ENCODE data around the gene BBOX1.
"Not testable (repeated sequence)": the region's sequence is repeated elsewhere in the genome, so short reads cannot be mapped to it uniquely, and the experiment has no call there.

BBOX1 gene

DNA sequence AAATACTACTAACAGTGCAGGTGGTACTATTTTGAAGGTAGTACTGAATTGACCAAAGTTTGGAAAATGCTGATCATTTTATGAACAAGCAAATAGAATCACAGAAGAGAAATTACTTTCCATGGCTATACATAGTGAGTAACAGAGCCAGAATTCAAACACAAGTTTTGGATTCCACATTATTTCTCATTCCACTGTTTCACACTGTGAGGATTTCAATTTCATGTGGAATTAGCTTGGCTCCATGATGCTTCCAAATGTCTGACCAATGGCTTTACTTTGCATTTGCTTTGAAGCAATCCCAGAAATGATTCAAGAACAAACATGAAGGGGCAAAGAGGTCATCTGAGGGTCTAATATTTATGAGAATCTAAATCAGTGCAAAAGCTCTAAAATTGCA lies 98.1 kb downstream of the BBOX1 start:
- no peak for FAIRE-seq

DNA sequence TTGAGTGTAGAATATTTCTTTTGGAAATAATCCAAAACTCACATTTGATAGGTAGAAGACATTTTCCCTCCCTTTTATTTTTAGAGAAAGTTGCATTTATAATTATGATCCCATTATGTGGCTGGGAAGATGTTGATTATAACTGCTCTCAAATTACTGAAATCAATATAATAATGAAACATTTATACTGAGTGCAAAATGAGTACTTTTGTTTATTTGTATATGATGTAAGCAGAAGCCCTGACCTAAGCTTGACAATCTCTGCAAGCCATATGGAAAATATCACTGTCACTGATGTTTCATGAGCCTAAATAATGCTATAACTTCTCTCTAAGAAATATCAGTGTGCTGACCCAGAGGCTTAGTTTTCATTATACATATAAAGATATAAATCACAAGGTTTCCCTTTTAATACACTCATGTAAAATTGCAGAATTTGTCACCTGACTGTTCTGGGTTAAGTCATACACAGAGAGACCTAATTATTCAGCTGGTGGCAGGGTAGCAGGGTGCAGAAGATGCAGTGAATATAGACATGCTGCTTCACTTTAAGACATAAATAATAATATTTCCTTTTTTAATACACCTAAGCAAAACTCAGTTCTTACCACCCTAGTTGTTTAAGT lies 99.2 kb downstream of the BBOX1 start:
- no peak for FAIRE-seq

DNA sequence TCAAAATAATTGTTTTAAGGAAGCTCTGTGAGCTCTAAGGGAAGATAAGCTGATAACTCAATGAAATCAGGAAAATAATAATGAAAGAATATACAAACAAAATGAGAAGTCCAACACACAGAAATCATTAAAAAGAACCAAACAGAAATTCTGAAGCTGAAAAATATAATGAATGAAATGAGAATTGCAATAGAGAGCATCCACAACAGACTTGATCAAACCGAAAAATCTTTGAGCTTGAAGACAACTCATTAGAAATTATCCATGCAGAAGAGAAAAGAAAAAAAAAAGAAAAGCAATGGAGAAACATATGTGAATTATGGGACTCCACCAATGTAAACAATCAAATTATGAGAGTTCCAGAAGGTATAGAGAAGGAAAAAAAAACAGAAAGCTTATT lies 101.0 kb downstream of the BBOX1 start:
- FAIRE-seq: no peak

DNA sequence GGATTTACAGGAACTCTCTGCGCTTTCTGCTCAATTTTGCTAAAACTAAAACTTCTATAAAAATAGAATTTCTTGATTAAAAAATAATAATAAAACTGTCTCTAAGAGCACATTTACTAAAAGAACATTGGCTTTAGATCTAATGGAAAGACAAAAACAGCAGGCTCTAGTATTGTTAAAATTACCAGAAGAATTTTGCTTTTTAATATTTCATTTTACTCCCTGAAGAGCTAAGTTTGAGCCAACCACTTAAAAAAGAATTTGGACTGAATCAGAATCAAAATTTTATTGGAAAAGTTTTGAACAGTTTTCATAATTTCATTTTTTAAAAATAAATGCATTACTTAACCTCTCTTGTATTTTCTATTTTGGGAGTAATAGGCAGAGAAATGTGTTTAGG lies 107.3 kb downstream of the BBOX1 start:
- no peak for FAIRE-seq

DNA sequence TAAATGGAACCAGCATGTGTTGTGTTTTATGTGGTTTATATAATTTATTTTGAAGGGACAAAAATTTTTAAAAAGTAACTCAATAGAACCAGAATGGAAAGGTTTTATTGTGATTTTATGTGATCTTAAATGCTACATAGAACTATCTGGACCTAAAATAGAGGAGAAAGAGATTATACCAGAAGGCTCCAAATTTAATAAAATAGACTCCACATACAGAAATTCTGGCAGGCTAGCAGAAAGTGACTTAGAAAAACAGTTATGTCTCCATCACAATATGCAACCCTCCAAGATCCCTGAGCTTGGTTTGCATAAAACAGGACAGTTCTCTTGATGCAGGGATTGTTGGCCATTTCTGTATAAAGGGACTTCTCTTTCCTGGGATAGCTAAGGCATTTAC lies 107.9 kb downstream of the BBOX1 start:
- FAIRE-seq: no peak

DNA sequence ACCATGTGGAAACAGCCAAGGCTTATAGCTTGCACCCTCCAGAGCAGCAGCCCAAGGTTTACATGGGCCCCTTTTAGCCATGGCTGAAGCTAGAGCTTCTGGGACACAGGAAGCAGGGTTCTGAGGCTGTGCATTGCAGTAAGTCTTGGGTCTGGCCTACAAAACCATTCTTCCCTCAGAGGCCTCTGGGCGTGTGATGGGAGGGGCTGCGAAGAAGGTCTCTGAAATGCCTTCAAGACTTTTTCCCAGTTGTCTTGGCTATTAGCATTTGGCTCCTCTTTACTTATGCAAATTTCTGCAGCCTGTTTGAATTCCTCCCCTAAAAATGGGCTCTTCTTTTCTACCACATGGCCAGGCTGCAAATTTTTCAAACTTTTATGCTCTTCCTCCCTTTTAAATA lies 109.5 kb downstream of the BBOX1 start:
- no peak for FAIRE-seq

DNA sequence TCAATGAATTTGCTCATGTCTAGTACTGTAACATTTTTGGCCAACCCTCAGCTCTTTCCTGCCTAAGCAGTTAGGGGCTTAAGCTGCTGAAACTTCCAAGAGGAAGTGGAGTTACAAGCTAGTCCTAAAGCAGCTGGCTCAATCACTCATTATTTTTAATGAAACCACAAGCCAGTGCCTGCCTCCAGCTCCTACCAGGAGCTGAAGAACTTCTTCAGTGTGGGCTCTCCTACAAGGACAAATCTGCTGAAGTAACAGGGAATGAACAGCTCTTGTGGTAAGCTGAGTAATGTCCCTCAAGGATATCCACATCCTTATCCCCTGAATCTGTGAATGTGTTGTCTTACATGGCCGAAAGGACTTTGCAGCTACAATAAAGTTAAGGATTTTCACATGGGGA lies 112.5 kb downstream of the BBOX1 start:
- FAIRE-seq: no peak

DNA sequence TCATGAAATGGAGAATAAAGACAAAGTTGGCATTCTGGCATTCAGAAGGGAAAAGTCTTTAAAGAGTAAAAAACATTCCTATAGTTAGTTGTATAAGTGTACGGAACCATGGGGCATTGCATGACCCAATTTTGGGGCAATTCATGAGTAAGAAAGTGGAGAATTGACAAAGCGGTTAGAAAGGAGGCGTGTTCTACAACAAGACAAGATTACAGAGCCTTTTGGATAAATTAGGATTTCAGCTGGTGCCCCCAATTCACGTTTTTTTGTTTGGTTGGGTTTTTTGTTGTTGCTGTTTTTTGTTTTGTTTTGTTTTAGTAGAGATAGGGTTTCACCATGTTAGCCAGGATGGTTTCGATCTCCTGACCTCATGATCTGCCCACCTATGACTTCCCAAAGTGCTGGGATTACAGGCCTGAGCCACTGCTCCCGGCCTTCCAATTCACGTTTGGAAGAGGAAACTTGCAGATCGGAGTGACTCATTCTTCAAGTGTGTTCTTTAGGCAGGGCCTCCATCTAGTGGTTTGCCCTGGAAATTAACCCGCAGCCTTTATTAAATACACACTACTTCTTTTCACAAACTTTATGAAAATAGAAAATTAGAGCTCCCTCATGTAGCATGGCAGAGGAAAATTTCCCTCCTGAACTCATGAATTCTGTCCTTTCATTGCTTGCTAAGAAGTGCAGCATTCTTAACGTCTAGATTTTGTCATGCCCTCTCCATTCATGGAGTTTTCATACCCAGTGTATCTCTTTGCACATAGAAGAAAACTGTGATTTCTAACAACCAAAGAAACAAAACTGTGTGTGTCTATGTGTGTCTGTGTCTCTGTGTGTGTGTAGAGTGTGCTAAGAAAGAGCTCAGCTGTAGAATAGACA lies 118.1 kb downstream of the BBOX1 start:
- FAIRE-seq: no peak

DNA sequence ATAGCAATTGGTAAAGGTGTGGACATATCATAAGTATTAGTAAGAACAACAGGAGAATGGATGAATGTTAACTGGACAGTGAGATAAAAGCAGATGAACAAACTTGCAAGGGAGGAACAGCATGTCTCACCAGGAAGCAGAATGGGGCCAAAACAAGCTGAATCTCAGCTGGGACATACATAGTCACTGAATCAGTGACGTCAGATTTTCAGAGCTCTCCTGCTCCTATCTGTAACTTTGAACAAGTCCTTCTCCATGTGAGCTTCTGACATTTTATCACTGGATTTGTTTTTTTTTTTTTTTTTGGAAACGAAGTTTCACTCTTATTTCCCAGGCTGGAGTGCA lies 118.7 kb downstream of the BBOX1 start:
- FAIRE-seq: no peak

DNA sequence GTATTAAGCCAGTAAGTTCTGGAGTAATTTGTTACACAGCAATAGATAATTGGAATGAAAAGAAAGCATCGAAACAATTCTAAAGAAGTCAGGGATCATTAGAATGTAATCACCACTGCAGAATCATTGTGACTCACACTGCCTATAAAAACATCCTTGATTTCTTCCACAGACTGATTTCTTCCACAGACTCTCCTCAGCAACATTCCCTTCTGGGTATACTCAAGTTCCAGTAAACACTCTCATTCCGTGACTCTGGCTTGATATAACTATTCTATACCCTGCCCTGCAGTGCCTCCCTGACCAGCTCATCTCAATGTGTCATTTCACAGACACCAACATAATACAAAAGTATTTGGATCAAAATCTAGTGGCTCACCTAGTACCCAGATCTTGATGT lies 120.5 kb downstream of the BBOX1 start:
- FAIRE-seq: no peak

DNA sequence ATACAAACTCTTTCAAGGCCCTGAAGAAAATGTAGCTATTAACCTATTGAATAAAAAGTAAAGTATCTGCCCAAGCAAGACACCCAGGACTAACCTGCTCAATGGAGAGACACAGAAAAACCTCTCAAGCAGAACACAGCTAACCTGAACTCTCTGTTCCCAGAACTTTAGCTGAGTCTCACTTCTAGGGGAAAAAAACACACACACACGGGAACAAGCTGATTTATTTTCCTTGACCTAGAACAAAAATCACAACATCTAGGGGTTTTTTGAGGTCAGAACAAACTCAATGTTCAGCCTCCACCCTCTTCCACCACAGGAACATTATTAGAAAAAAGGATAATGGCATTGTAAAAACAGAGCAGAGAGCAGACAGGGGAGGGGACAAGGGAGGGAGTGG lies 121.6 kb downstream of the BBOX1 start:
- no peak for FAIRE-seq

DNA sequence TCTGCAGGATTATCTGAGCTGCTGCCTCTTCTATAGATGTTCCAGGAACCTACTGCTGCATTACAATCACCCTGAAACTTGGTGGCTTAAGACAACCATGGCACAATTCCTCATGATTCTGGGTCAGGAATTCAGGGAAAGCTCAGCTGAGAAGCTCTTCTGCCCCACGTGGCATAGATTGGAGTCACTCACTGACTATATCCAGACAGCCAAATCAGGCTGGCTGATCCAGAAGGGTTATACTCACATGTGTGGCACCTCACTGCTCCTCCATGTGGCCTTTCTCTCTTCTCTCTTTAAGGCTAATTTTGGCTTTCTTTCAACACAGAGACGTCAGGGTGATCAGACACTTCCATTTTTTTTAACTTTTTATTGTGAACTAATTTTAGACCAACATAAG lies 125.5 kb downstream of the BBOX1 start:
- FAIRE-seq: no peak

DNA sequence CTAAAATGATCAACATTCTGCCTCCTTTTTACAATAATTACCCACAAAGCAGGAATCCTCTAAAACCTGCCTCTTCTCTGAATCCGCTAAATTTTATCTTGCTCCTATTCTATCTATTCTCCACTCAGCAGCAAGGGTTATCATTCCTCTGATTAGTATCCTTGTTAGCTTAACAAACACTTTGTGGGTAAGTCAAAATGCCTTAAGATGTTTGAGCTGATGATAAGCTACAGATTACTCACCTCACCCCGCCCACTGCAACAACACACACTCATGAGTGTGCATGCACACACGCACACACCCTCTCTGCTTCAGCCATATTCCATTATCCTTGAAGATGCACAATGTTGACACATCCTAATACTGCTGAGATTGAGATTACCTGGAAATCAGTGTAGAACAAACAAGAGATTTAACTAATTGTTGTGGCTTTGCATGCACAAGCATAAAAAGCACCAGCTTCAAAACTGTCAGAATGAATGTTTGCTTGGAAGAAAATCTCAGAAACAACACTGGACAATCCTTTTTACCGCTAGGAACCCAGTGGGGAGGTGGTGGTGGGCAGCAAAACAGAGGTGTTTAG lies 130.9 kb downstream of the BBOX1 start:
- FAIRE-seq: no peak

DNA sequence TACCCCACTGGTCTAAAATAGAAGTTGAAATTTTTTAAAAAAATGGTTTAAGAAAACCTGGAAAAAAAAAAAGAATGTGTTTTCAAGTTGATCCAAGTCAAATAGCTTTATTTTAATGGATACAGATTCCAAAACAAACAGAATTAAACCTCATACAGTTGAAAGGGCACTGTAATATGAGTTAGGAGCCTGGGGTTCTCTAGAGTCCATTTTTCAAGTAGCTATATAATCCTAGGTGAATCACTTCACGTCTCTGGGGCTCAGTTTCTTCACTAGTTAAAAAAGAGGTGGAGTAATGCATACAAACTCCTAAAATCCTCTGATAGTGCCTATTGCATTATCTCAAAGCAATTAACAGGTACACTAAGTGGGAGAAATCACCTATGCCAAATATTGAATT lies 132.9 kb downstream of the BBOX1 start:
- FAIRE-seq: no peak

DNA sequence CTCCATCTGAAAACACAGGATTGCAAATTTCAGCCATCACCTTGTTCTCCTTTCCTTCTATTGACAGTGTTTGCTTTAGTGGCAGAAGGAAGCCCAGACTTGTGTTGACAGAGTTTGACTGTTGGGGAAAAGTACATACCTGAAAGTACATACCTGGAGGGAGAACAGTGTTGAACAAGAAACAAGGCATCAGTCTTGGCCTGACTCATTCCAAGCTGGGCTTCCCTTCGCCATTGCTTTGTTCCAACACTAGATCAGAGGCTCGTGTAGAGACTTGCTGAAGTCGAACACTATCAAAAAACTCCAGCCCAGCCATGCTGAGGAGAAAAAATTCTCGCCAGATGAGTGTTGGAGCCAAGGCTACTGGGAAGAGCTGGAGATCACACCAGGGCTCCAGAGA lies 133.4 kb downstream of the BBOX1 start:
- FAIRE-seq: no peak

DNA sequence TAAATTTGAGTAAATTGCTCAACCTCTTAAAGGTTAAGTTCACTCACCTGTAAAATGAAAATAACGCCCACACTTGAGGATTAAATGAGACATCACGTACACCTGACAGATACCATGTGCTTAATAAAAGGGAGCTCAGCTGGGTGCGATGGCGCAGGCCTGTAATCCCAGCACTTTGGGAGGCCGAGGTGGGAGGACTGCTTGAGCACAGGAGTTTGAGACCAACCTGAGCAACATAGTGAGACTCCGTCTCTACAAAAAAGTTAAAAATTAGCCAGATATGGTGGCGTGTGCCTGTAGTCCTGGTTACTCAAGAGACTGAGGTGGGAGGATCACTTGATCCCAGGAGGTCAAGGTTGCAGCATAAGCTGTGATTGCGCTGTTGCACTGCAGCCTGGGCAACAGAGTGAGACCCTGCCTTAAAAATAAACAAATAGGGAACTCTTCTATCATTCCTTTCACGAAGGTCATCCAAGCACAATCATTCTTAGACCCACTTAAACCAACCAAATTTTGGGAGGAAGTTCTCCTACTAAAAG lies 134.1 kb downstream of the BBOX1 start:
- no peak for FAIRE-seq

DNA sequence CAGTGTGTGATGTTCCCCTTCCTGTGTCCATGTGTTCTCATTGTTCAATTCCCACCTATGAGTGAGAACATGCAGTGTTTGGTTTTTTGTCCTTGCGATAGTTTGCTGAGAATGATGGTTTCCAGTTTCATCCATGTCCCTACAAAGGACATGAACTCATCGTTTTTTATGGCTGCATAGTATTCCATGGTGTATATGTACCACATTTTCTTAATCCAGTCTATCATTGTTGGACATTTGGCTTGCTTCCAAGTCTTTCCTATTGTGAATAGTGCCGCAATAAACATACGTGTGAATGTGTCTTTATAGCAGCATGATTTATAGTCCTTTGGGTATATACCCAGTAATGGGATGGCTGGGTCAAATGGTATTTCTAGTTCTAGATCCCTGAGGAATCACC lies 134.9 kb downstream of the BBOX1 start:
- FAIRE-seq: not testable (repeated sequence)
